NCI-H2227 (cell line): ENCODE results near the gene BMPR1A.

ENCODE experiments used
- DNase-seq: peaks from one replicate; lab custom pipeline; 2025; ENCODE audit not compliant: unreplicated experiment; lab: John Stamatoyannopoulos, UW

The BMPR1A gene

GRCh38 chr10:86759073-86759672 lies 2.8 kb downstream of the BMPR1A start:
- no peak for DNase-seq

GRCh38 chr10:86763404-86763803 lies 7.0 kb downstream of the BMPR1A start:
- no peak for DNase-seq

GRCh38 chr10:86765548-86765947 lies 9.1 kb downstream of the BMPR1A start:
- DNase-seq, result no peak

- no peak for DNase-seq
Observed at GRCh38 chr10:86768412-86769062, 12.1 kb downstream of the BMPR1A start.

- no peak for DNase-seq
Observed at GRCh38 chr10:86769991-86770390, 13.6 kb downstream of the BMPR1A start.

GRCh38 chr10:86770412-86770960 lies 14.1 kb downstream of the BMPR1A start:
- no peak for DNase-seq

- no peak for DNase-seq
Observed at GRCh38 chr10:86773498-86773897, 17.1 kb downstream of the BMPR1A start.

- DNase-seq, result peak; percentile 6
Observed at GRCh38 chr10:86775056-86775869, 18.8 kb downstream of the BMPR1A start.

- no peak for DNase-seq
Observed at GRCh38 chr10:86775870-86776180, 19.4 kb downstream of the BMPR1A start.

GRCh38 chr10:86779220-86780017 lies 23.0 kb downstream of the BMPR1A start:
- DNase-seq, result no peak

GRCh38 chr10:86782701-86783418 lies 26.4 kb downstream of the BMPR1A start:
- no peak for DNase-seq

- DNase-seq, result no peak
Observed at GRCh38 chr10:86785037-86785436, 28.6 kb downstream of the BMPR1A start.

GRCh38 chr10:86785968-86786367 lies 29.5 kb downstream of the BMPR1A start:
- no peak for DNase-seq

- DNase-seq, result no peak
Observed at GRCh38 chr10:86786368-86786767, 29.9 kb downstream of the BMPR1A start.

- DNase-seq, result no peak
Observed at GRCh38 chr10:86790394-86790793, 34.0 kb downstream of the BMPR1A start.

GRCh38 chr10:86792461-86793167 lies 36.2 kb downstream of the BMPR1A start:
- no peak for DNase-seq

- DNase-seq, result no peak
Observed at GRCh38 chr10:86793696-86794095, 37.3 kb downstream of the BMPR1A start.

- peak; percentile 6 for DNase-seq
Observed at GRCh38 chr10:86795353-86795752, 38.9 kb downstream of the BMPR1A start.

GRCh38 chr10:86798025-86798424 lies 41.6 kb downstream of the BMPR1A start:
- no peak for DNase-seq

- DNase-seq, result no peak
Observed at GRCh38 chr10:86798611-86799010, 42.2 kb downstream of the BMPR1A start.
